Subcutaneous abdominal adipose tissue (tissue), 5 donors: Measurements from ENCODE around the gene NOS1.
"Not testable (repeated sequence)": the region's sequence is repeated elsewhere in the genome, so short reads cannot be mapped to it uniquely, and the experiment has no call there.

ENCODE experiments used
- H3K27ac ChIP-seq: one replicate; pipeline ENCODE4 v1.7.0; 2013; ENCODE audit warnings: low read depth, mild to moderate bottlenecking, inconsistent platforms, low read length, moderate library complexity
- H3K27me3 ChIP-seq, 5 donors: one replicate each; pipeline ENCODE4 v1.7.0; 2013; ENCODE audit warnings: low read length in 5 of 5, inconsistent platforms in 1 of 5; ENCODE audit not compliant: control insufficient read depth in 5 of 5, insufficient read depth in 4 of 5
- H3K36me3 ChIP-seq, 5 donors: one replicate each; pipeline ENCODE4 v1.7.0; 2013; ENCODE audit warnings: low read length in 5 of 5; ENCODE audit not compliant: control insufficient read depth in 5 of 5, insufficient read depth in 5 of 5
- H3K4me1 ChIP-seq, 5 donors: one replicate each; pipeline ENCODE4 v1.7.0; 2013; ENCODE audit warnings: low read length in 5 of 5, mild to moderate bottlenecking in 3 of 5, moderate library complexity in 1 of 5; ENCODE audit not compliant: control insufficient read depth in 5 of 5, insufficient read depth in 5 of 5
- H3K4me3 ChIP-seq, 5 donors: one replicate each; pipeline ENCODE4 v1.7.0; 2013; ENCODE audit warnings: low read length in 5 of 5, low read depth in 1 of 5
- H3K9ac ChIP-seq, 5 donors: one replicate each; pipeline ENCODE4 v1.7.0; 2013; ENCODE audit warnings: low read length in 5 of 5, mild to moderate bottlenecking in 4 of 5, moderate library complexity in 3 of 5
- H3K9me3 ChIP-seq, 5 donors: one replicate each; pipeline ENCODE4 v1.7.0; 2013; ENCODE audit warnings: low read length in 5 of 5; ENCODE audit not compliant: control insufficient read depth in 5 of 5
- donor health status: healthy.
- donor health status: healthy.
- donor health status: healthy.
- donor health status: healthy.
- donor health status: healthy.

NOS1 gene

DNA sequence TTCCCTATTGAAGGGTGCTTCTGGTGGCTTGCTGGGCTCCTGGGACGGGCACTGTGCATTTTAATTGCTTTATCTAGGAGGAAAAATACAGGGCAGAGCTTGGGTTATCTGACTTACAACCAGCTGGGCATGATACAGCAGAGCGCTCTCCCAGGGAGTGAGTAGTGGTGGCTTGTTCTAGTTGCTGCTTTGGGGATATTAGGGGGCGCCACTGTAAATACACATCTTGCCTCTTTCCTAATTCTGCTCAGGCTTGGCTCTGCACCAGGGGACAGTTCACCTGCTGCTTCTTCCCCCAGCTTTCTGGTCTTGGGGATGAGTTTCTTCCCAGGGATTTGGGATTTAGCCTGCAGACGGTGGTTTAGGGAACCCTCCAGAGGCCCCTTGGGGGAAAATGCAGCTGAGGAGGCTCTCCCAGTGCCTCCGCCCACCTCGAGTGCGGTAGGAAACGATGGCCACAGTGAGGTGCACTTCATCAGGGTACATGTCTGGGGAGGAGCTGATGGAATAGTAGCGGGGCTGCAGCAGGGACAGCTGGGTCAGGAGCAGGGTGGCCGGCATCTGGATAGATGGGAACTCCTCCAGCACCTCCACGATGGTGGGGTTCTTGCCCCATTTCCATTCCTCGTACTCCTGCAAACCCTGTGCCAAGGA lies 134.3 kb downstream of the NOS1 start:
- H3K9ac ChIP-seq, result no peak overlapping the region
- no peak overlapping the region for H3K27ac ChIP-seq
- no peaks in the 10 kb centered on the region for H3K4me1 ChIP-seq
- peaks cover 14 to 26% (median 17%) of the 10 kb centered on the region in 5 donors for H3K27me3 ChIP-seq
- no peak overlapping the region for H3K4me3 ChIP-seq
- H3K9me3 ChIP-seq, result no peaks in the 10 kb centered on the region
- H3K36me3 ChIP-seq, result no peaks in the 10 kb centered on the region

- no peak overlapping the region for H3K9ac ChIP-seq
- H3K4me3 ChIP-seq, result no peak overlapping the region
- H3K9me3 ChIP-seq, result no peaks in the 10 kb centered on the region
These were observed 134.9 kb downstream of the NOS1 start for GRCh38 chr12:117226505-117226904.

DNA sequence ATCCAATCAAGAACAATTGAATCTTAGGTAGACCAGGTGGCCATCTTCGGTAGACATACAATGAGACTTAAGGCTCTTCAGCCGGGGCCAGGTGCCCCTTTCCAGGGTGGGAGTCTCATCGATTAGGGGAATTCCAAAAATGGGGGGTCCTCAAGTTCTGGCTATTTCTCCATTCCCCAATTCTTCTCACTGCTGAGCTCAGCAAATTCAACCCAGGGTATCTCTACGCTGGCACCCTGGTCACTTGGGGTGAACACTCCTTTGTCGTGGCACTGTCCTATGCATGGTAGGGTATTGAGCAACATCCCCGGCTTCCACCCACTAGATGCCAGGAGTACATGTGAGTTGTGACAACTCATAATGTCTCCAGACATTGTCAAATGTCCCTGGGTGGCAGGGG lies 136.2 kb downstream of the NOS1 start:
- Histone ChIP-seq H3K27me3 (peaks cover 13 to 25% (median 19%) of the 10 kb centered on the region in 5 donors), H3K36me3 (no peaks in the 10 kb centered on the region), H3K4me3 (no peak overlapping the region), H3K9me3 (no peaks in the 10 kb centered on the region), H3K9ac (no peak overlapping the region), H3K27ac (no peak overlapping the region), H3K4me1 (no peaks in the 10 kb centered on the region)

More at GRCh38 chr12:117226505-117226904, 134.9 kb downstream of the NOS1 start:
- Histone ChIP-seq H3K4me1 (no peaks in the 10 kb centered on the region), H3K27me3 (peaks cover 10 to 20% (median 16%) of the 10 kb centered on the region in 5 donors), H3K27ac (no peak overlapping the region), H3K36me3 (no peaks in the 10 kb centered on the region)

DNA sequence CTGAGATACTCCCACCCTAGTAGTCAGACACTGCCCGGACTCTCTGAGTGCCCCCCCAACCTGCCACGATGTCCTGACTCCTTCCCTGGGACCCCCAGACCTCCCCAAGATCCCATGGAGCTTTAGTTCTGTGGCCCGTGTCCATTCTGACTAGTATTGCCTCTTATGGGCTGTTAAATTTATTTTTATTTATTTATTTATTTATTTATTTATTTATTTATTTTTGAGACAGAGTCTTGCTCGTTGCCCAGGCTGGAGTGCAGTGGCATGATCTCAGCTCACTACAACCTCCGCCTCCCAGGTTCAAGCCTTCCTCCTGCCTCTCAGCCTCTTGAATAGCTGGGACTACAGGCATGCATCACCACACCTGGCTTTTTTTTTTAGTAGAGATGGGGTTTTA lies 140.5 kb downstream of the NOS1 start:
- H3K4me3 ChIP-seq, H3K36me3 ChIP-seq, H3K9me3 ChIP-seq, H3K4me1 ChIP-seq, H3K27ac ChIP-seq, H3K9ac ChIP-seq: not testable (repeated sequence)
- H3K27me3 ChIP-seq, result peaks cover 18 to 27% (median 24%) of the 10 kb centered on the region in 5 donors

- peaks cover 17 to 26% (median 22%) of the 10 kb centered on the region in 5 donors for H3K27me3 ChIP-seq
- no peak overlapping the region for H3K9ac ChIP-seq
- H3K27ac ChIP-seq, result no peak overlapping the region
These were observed 143.3 kb downstream of the NOS1 start for GRCh38 chr12:117218149-117218548.

DNA sequence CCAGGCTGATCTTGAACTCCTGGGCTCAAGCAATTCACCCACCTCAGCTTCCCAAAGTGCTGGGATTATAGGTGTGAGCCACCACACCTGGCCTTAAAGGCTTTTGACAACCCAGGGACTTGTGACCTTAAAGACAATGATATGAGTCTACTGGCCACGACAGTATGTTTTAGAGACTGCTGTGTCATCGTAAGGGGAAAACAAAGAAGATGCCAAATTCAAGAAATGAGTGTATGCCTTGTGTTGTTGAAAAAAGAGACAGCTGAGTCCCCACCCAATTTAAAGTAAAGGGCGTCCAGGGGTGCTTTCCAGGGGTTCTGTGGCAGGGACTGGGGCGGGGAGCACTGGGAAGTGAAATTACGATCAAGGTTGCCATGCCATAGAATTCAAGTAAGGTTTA lies 144.7 kb downstream of the NOS1 start:
- Histone ChIP-seq H3K27ac (no peak overlapping the region), H3K36me3 (no peaks in the 10 kb centered on the region), H3K4me1 (peaks cover 0 to 2% (median 0%) of the 10 kb centered on the region in 5 donors), H3K4me3 (no peak overlapping the region), H3K9me3 (no peaks in the 10 kb centered on the region), H3K27me3 (peaks cover 17 to 23% (median 22%) of the 10 kb centered on the region in 5 donors), H3K9ac (no peak overlapping the region)

More at GRCh38 chr12:117218149-117218548, 143.3 kb downstream of the NOS1 start:
- H3K36me3 ChIP-seq, result no peaks in the 10 kb centered on the region
- H3K9me3 ChIP-seq, result no peaks in the 10 kb centered on the region
- no peaks in the 10 kb centered on the region for H3K4me1 ChIP-seq
- no peak overlapping the region for H3K4me3 ChIP-seq

- H3K4me1 ChIP-seq, result peaks cover 0 to 2% (median 0%) of the 10 kb centered on the region in 5 donors
- H3K9me3 ChIP-seq, result no peaks in the 10 kb centered on the region
- H3K27me3 ChIP-seq, result peaks cover 13 to 18% (median 15%) of the 10 kb centered on the region in 5 donors
- no peak overlapping the region for H3K9ac ChIP-seq
- H3K36me3 ChIP-seq, result no peaks in the 10 kb centered on the region
- H3K27ac ChIP-seq, result no peak overlapping the region
- H3K4me3 ChIP-seq, result no peak overlapping the region
These were observed 146.6 kb downstream of the NOS1 start for GRCh38 chr12:117214797-117215196.

DNA sequence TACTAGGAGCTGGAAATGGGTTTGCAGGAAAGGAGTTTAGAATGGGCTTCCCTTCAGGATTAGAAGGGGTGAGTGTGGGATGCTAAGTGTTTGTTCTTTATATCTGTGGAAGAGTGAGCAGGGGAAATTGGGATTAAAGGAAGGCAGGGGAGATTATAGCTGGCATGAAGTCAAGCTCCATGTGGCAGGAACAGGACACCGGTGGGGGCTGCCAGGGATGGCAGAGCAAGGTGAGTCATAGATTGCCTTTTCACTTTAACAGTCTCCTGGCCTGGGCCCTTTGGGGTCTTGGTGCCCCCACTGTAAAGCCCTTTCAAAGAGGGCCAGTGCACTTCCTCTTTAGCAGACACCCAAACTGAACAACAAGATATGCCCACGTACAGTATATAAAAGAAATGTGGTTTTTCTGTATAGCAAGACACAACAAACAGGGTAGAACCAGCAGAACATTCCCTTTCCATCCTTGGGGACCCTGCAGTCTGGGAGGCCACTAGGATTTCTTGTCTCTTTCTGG lies 148.1 kb downstream of the NOS1 start:
- Histone ChIP-seq H3K9ac (no peak overlapping the region), H3K4me3 (no peak overlapping the region), H3K27me3 (peaks cover 10 to 20% (median 10%) of the 10 kb centered on the region in 5 donors), H3K4me1 (peaks cover 0 to 2% (median 0%) of the 10 kb centered on the region in 5 donors), H3K27ac (no peak overlapping the region), H3K36me3 (no peaks in the 10 kb centered on the region), H3K9me3 (no peaks in the 10 kb centered on the region)

DNA sequence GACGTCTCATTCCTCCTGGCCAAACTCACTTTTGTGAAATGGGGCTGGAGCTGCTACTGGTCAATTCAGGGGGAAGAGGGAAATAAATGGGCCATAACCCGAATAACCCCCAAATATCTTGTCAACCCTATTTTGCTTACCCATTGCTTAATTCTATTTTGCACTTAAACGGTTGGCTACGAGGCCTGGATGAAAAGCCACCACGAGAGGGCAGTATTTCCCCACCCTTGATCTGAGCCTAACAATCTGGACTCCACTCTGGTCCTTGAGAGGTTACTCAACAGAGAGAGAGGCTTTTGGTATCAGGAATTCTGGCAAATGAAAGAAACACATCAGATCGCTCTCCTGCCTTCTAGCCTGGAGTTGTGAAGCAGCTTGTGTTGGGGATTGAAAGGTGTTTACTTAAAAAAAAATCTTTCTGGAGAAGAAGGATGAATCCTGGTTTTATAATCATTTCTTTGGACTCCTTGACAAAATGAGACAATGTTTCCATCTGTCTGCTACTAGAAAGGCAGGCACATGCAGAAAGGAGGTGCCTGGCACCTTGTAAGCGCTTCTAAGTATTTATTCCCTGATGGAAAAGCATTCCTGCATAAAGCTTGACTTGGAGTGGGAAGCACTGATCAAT lies 148.7 kb downstream of the NOS1 start:
- H3K27ac ChIP-seq, result no peak overlapping the region
- H3K4me3 ChIP-seq, result no peak overlapping the region
- peaks cover 0 to 2% (median 0%) of the 10 kb centered on the region in 5 donors for H3K4me1 ChIP-seq
- H3K27me3 ChIP-seq, result peaks cover 4 to 14% (median 7%) of the 10 kb centered on the region in 5 donors
- H3K9ac ChIP-seq, result no peak overlapping the region
- no peaks in the 10 kb centered on the region for H3K9me3 ChIP-seq
- no peaks in the 10 kb centered on the region for H3K36me3 ChIP-seq

DNA sequence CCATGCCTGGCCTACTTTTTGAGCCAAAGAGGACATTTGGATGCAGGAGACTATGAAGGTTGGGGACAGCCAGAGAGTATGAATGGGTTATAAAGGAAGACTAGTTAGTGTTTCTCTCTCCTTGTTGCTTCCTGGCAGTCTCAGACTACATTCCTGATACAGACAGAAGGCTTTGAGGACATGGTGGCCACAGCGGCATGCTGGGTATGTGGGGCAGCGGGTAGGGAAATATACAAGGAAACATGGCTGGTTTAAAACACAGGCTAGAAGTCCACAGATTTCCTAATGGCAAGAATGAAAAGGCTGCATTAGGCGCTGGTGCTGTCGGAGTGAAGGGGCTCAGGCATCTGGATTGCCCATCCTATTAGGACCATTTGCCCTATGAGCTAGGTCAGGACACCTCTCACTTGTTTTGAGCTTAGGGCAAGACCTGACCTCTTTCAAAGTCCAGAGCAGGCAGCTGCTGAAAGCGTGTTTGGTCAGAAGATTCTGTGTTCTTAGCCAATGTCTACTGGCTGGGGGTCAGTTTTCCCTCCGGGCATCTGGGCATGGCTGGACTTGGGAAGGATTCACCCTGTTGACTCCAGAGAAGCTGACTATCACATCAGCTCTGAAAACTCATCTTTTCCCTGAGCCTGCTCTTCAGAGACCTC lies 151.0 kb downstream of the NOS1 start:
- Histone ChIP-seq H3K36me3 (no peaks in the 10 kb centered on the region), H3K27me3 (peaks cover 0 to 17% (median 8%) of the 10 kb centered on the region in 5 donors)

More for the DNA sequence above, 151.0 kb downstream of the NOS1 start:
- Histone ChIP-seq H3K9ac (no peak overlapping the region), H3K9me3 (no peaks in the 10 kb centered on the region), H3K4me1 (peaks cover 0 to 2% (median 0%) of the 10 kb centered on the region in 5 donors), H3K4me3 (no peak overlapping the region), H3K27ac (no peak overlapping the region)
